Endodermal cell (in vitro differentiated cells): Measurements from ENCODE around the gene SPECC1. TPM values are rescaled to one million over a fixed set of nuclear protein-coding genes. Genes with fewer than 3 reads are reported as not detected.
A peak's percentile ranks its signal among the peaks of the same experiment; 100 is the strongest.
"Not testable (repeated sequence)": the region's sequence is repeated elsewhere in the genome, so short reads cannot be mapped to it uniquely, and the experiment has no call there.

Experiments
- DNase-seq: peaks from one replicate; pipeline ENCODE4 v3.0.0-alpha.2; 2017
- H3K27ac ChIP-seq: 2 replicates; pipeline ENCODE4 v1.5.1; 2013; ENCODE audit warnings: mild to moderate bottlenecking, low read depth, low read length, moderate library complexity
- H3K27me3 ChIP-seq: 2 replicates; pipeline ENCODE4 v1.6.1; 2013; ENCODE audit warnings: mild to moderate bottlenecking, low read length, moderate library complexity; ENCODE audit not compliant: insufficient read depth, control insufficient read depth, poor library complexity, severe bottlenecking
- H3K36me3 ChIP-seq: 2 replicates; pipeline ENCODE4 v1.7.0; 2013; ENCODE audit warnings: mild to moderate bottlenecking, low read length, moderate library complexity; ENCODE audit not compliant: control insufficient read depth, insufficient read depth
- H3K4me1 ChIP-seq: one replicate; pipeline ENCODE4 v1.7.0; 2013; ENCODE audit warnings: low read length; ENCODE audit not compliant: control insufficient read depth, insufficient read depth
- H3K4me3 ChIP-seq: 2 replicates; pipeline ENCODE4 v1.5.1; 2013; ENCODE audit warnings: mild to moderate bottlenecking, low read length, moderate library complexity
- H3K9ac ChIP-seq: 2 replicates; pipeline ENCODE4 v1.6.1; 2013; ENCODE audit warnings: mild to moderate bottlenecking, low read length, moderate library complexity; ENCODE audit not compliant: poor library complexity, severe bottlenecking; ENCODE audit errors: extremely low read depth
- H3K9me3 ChIP-seq: 2 replicates; pipeline ENCODE4 v1.6.1; 2013; ENCODE audit warnings: mild to moderate bottlenecking, low read length, moderate library complexity; ENCODE audit not compliant: control insufficient read depth
- H3K27ac Mint-ChIP-seq: 2 replicates; pipeline ENCODE4 v1.8.0; 2020; ENCODE audit warnings: mixed read lengths
- H3K27me3 Mint-ChIP-seq: 2 replicates; pipeline ENCODE4 v1.8.0; 2021; ENCODE audit warnings: mild to moderate bottlenecking, mixed read lengths; ENCODE audit not compliant: insufficient read depth
- H3K36me3 Mint-ChIP-seq: 2 replicates; pipeline ENCODE4 v1.8.0; 2020; ENCODE audit warnings: low read depth, mixed read lengths
- H3K4me1 Mint-ChIP-seq: 2 replicates; pipeline ENCODE4 v1.8.0; 2020; ENCODE audit warnings: mixed read lengths
- H3K4me3 Mint-ChIP-seq: 2 replicates; pipeline ENCODE4 v1.8.0; 2020; ENCODE audit warnings: mild to moderate bottlenecking, moderate library complexity, mixed read lengths
- H3K9me3 Mint-ChIP-seq: 2 replicates; pipeline ENCODE4 v1.8.0; 2020; ENCODE audit warnings: mild to moderate bottlenecking, mixed read lengths
- CTCF ChIP-seq: fragments of 200-600 bp; sonication (generic); conservative IDR thresholded peaks from 2 replicates; pipeline ENCODE4 v1.5.0; 2021; ENCODE audit warnings: antibody characterized with exemption, mild to moderate bottlenecking
- WGBS, 2 experiments: methylation state at CpG; one replicate each; pipeline versions ENCODE4 v1.1.5 to v1.1.7; 2013; ENCODE audit warnings: missing lambda C conversion rate in 2 of 2, mixed read lengths in 1 of 2; ENCODE audit not compliant: insufficient coverage in 1 of 2, insufficient read length in 1 of 2; 5-methylcytosine and 5-hydroxymethylcytosine counted together
- long read RNA-seq, 4 experiments: library from polyadenylated mRNA in 2 of 4; library from RNA in 1 of 4; library from capped mRNA in 1 of 4; stranded (forward) in 3 of 4; unstranded in 1 of 4; transcript quantifications; one replicate each; pipeline ENCODE4 v2.0.0, GENCODE V29; 2020 to 2021; ENCODE audit warnings: inconsistent platforms in 1 of 4
- polyA plus RNA-seq, 2 experiments: library from polyadenylated mRNA; stranded (reverse); fragments of 50-300 nt; gene quantifications; one replicate each; pipeline ENCODE4 v1.2.3, GENCODE V29; 2013
- total RNA-seq, 2 donors: library from RNA; stranded (reverse); fragmentation: NEBNext Ultra II Directional in 1 of 2; extraction: Animal tissue kit (Norgen Biotek cat#: 25700) in 1 of 2; gene quantifications; 2 replicates in 1 of 2; 3 replicates in 1 of 2; pipeline ENCODE4 v1.2.1, GENCODE V29; 2021

SPECC1 gene
- 10 to 100 TPM; 48.7 to 60.6 TPM for total RNA-seq
- 41.7 TPM for polyA plus RNA-seq (2013, experiment 1 of 2)
- 39.2 TPM for polyA plus RNA-seq (2013, experiment 2 of 2)
- long read RNA-seq, experiment 1, full-length matches to known transcripts: 1 of 9 reads
- long read RNA-seq, experiment 1, partial matches to known transcripts: 3 of 9 reads
- long read RNA-seq, experiment 1, other reads (novel, unspliced or antisense): 5 of 9 reads
- long read RNA-seq, experiment 2, full-length matches to known transcripts: 20 of 40 reads
- long read RNA-seq, experiment 2, partial matches to known transcripts: 4 of 40 reads
- long read RNA-seq, experiment 2, other reads (novel, unspliced or antisense): 16 of 40 reads
- long read RNA-seq, experiment 3, full-length matches to known transcripts: 81 of 176 reads
- long read RNA-seq, experiment 3, partial matches to known transcripts: 34 of 176 reads
- long read RNA-seq, experiment 3, other reads (novel, unspliced or antisense): 61 of 176 reads
- long read RNA-seq, experiment 4, full-length matches to known transcripts: 2 of 13 reads
- long read RNA-seq, experiment 4, partial matches to known transcripts: 6 of 13 reads
- long read RNA-seq, experiment 4, other reads (novel, unspliced or antisense): 5 of 13 reads

GRCh38 chr17:20009302-20010098, at the start of gene SPECC1:
Gene SPECC1, plus strand, starts transcription at chr17:20009359. Its CDS starts 87,293 bp downstream, at chr17:20096652.
- H3K9me3 Mint-ChIP-seq: peaks cover 3% of the 10 kb centered on the region
- H3K9me3 ChIP-seq: no peaks in the 10 kb centered on the region
- H3K36me3 ChIP-seq: no peaks in the 10 kb centered on the region
- no peak within 1 kb of the TSS for H3K27ac ChIP-seq
- H3K9ac ChIP-seq: no peak within 1 kb of the TSS
- H3K4me3 Mint-ChIP-seq: peak within 1 kb of the TSS; percentile 72
- TF ChIP-seq CTCF: peak; percentile 99
- peak within 1 kb of the TSS; percentile 52 for H3K27ac Mint-ChIP-seq
- DNase-seq: peak; percentile 98
- WGBS, 2 experiments: 0 to 1% methylated on average over 21 to 95 of the region's 96 CpGs
- H3K4me3 ChIP-seq: peak within 1 kb of the TSS; percentile 91
- H3K27me3 Mint-ChIP-seq: peaks cover 56% of the 10 kb centered on the region
- peaks cover 51% of the 10 kb centered on the region for H3K27me3 ChIP-seq
- H3K4me1 Mint-ChIP-seq: peaks cover 3% of the 10 kb centered on the region
- no peaks in the 10 kb centered on the region for H3K36me3 Mint-ChIP-seq
- no peaks in the 10 kb centered on the region for H3K4me1 ChIP-seq

- H3K36me3 Mint-ChIP-seq: peaks cover 42% of the 10 kb centered on the region
- H3K27me3 ChIP-seq: not testable (repeated sequence)
- 95% methylated on average over 1 of the region's 2 CpGs; no CpG with 5 or more reads in 1 of the 2 experiments for WGBS, 2 experiments
These were observed 46.2 kb upstream of the SPECC1 start for GRCh38 chr17:19962954-19963353.

GRCh38 chr17:19973156-19973555, 36.0 kb upstream of the SPECC1 start:
- no peak overlapping the region for H3K9ac ChIP-seq
- no peak for TF ChIP-seq CTCF
- H3K4me1 ChIP-seq: peaks cover 2% of the 10 kb centered on the region
- Mint-ChIP-seq H3K9me3 (no peaks in the 10 kb centered on the region), H3K4me1 (peaks cover 3% of the 10 kb centered on the region), H3K4me3 (no peak overlapping the region), H3K36me3 (peaks cover 47% of the 10 kb centered on the region), H3K27ac (no peak overlapping the region), H3K27me3 (no peaks in the 10 kb centered on the region)
- peaks cover under 1% of the 10 kb centered on the region for H3K9me3 ChIP-seq
- H3K27me3 ChIP-seq: no peaks in the 10 kb centered on the region
- no peak for DNase-seq
- 96 to 100% methylated on average over 1 of the region's 2 CpGs for WGBS, 2 experiments
- H3K27ac ChIP-seq: no peak overlapping the region
- peaks cover 59% of the 10 kb centered on the region for H3K36me3 ChIP-seq
- no peak overlapping the region for H3K4me3 ChIP-seq

More at GRCh38 chr17:19962954-19963353, 46.2 kb upstream of the SPECC1 start:
- H3K4me3 ChIP-seq, H3K9me3 ChIP-seq, H3K4me1 ChIP-seq, DNase-seq, H3K27me3 Mint-ChIP-seq, H3K9ac ChIP-seq, H3K9me3 Mint-ChIP-seq, H3K27ac ChIP-seq, H3K27ac Mint-ChIP-seq, H3K4me3 Mint-ChIP-seq: not testable (repeated sequence)
- peaks cover 26% of the 10 kb centered on the region for H3K4me1 Mint-ChIP-seq
- H3K36me3 ChIP-seq: peaks cover 51% of the 10 kb centered on the region
